GM19372 (cell line): Measurements from ENCODE around the gene PPP2R5A.

Experiments used
- ATAC-seq: cut with Tn5 transposase; IDR thresholded peaks from one replicate; pipeline ENCODE4 v1.9.1; 2021; ENCODE audit warnings: mild to moderate bottlenecking, low read depth, moderate library complexity; ENCODE audit not compliant: unreplicated experiment

Gene PPP2R5A

GRCh38 chr1:212401838-212402582 is 116.8 kb downstream of the PPP2R5A start:
- no peak for ATAC-seq

GRCh38 chr1:212402666-212403321 is 117.6 kb downstream of the PPP2R5A start:
- ATAC-seq, result no peak

DNA sequence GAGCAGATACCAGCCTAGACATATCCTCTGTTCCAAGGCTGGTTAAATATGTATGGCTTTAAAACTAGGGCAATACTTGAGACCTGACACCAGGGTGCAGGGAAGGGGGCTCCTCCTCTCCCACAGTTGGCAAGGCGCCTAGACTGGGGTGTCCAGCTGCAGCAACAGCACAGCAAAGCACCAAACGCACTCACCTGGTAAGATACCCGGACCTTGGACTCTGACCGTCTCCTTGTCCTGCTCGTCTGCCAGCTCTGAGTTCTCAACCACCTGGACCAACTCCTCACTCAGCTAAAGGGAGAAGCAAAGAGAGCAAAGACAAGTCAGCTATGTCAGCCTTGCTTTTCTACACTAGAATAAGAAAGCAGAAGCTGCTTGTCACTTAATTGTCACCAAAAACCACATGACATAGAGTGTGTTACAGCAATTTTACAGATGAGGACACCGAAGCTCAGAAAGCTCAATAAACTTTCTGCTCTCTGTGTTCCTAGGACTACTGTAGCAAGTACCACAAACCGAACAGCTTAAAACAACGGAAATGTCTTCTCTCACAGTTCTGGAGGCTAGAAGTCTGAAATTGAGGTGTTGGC is 125.1 kb downstream of the PPP2R5A start:
- ATAC-seq, result no peak
